Glutamatergic neuron (in vitro differentiated cells): ENCODE data around the gene MRPL23. TPM values are rescaled to one million over a fixed set of nuclear protein-coding genes. Genes with fewer than 3 reads are reported as not detected.

Experiments used
- DNase-seq: peaks from one replicate; pipeline ENCODE4 v3.0.0; 2022
- H3K27ac Mint-ChIP-seq: one replicate; pipeline ENCODE4 v1.8.0; 2020; ENCODE audit warnings: mild to moderate bottlenecking, mixed read lengths, inconsistent platforms; ENCODE audit not compliant: unreplicated experiment
- H3K27me3 Mint-ChIP-seq: one replicate; pipeline ENCODE4 v1.8.0; 2020; ENCODE audit warnings: mild to moderate bottlenecking, moderate library complexity, mixed read lengths, inconsistent platforms; ENCODE audit not compliant: unreplicated experiment
- H3K36me3 Mint-ChIP-seq: one replicate; pipeline ENCODE4 v1.8.0; 2020; ENCODE audit warnings: mild to moderate bottlenecking, mixed read lengths, inconsistent platforms; ENCODE audit not compliant: unreplicated experiment
- H3K4me1 Mint-ChIP-seq: one replicate; pipeline ENCODE4 v1.8.0; 2020; ENCODE audit warnings: mild to moderate bottlenecking, low read depth, mixed read lengths, inconsistent platforms; ENCODE audit not compliant: unreplicated experiment
- H3K4me3 Mint-ChIP-seq: one replicate; pipeline ENCODE4 v1.8.0; 2020; ENCODE audit warnings: mild to moderate bottlenecking, mixed read lengths, inconsistent platforms; ENCODE audit not compliant: unreplicated experiment
- H3K9me3 Mint-ChIP-seq: one replicate; pipeline ENCODE4 v1.8.0; 2020; ENCODE audit warnings: mild to moderate bottlenecking, moderate library complexity, mixed read lengths, inconsistent platforms; ENCODE audit not compliant: unreplicated experiment
- total RNA-seq: library from RNA; stranded (reverse); fragmentation: NEBNext Ultra II Directional; extraction: Animal tissue kit (Norgen Biotek cat#: 25700); gene quantifications from one replicate; pipeline ENCODE4 v1.2.1, GENCODE V29; 2021; ENCODE audit not compliant: unreplicated experiment
- TF ChIP-seq, protein P1 (sequence below): fragments of 200-600 bp; sonication (generic); IDR thresholded peaks from one replicate; pipeline ENCODE4 v1.5.0; 2021; ENCODE audit not compliant: partially characterized antibody, unreplicated experiment

Gene MRPL23
- total RNA-seq, 1 donor from 2014 or later = 27.6 TPM

DNA sequence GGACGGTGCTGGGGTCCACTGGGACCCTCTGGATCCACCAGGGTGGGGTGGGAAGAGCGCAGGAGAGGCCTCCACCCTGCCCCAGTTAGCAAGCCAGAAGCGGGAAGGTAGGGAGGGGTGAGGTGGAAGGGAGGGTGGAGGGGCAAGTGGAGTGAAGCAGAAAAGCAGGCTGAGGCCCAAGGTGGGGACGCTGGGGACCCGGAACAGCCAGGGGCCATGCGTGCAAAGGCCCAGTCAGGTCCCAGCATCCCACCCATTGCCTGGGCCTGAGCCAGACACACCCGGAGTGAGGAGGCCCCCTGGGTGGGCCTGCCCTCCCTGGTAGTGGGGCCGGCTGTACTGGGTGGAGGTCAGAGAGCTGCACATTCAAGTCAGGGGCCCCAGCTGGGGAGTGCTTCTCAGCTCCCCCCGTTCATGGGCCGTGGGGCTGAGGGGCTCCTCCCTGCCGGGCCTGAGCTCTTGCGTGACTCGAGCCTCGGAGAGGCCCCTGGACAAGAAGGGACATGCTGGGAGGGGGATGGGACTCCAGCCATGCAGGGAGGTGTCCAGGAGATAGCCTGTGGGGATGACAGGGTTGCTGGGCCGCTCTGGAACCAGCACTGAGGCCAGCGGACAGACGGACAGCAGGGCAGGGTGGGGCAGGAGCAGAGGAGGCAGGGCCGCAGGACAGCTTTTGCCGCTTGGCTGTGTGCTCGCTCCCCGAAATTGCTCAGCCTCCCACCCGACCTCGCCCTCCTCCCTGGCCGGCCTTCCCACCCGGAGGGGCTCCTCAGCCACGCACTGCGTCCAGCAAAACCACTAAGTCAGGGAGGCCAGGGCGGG lies 19.9 kb upstream of the MRPL23 start:
- no peaks in the 10 kb centered on the region for H3K36me3 Mint-ChIP-seq
- H3K27ac Mint-ChIP-seq = no peak overlapping the region
- no peak overlapping the region for H3K4me3 Mint-ChIP-seq
- TF ChIP-seq, protein P1, sequence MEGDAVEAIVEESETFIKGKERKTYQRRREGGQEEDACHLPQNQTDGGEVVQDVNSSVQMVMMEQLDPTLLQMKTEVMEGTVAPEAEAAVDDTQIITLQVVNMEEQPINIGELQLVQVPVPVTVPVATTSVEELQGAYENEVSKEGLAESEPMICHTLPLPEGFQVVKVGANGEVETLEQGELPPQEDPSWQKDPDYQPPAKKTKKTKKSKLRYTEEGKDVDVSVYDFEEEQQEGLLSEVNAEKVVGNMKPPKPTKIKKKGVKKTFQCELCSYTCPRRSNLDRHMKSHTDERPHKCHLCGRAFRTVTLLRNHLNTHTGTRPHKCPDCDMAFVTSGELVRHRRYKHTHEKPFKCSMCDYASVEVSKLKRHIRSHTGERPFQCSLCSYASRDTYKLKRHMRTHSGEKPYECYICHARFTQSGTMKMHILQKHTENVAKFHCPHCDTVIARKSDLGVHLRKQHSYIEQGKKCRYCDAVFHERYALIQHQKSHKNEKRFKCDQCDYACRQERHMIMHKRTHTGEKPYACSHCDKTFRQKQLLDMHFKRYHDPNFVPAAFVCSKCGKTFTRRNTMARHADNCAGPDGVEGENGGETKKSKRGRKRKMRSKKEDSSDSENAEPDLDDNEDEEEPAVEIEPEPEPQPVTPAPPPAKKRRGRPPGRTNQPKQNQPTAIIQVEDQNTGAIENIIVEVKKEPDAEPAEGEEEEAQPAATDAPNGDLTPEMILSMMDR = no peak
- no peak for DNase-seq
- peaks cover 4% of the 10 kb centered on the region for H3K4me1 Mint-ChIP-seq
- peaks cover 4% of the 10 kb centered on the region for H3K27me3 Mint-ChIP-seq
- H3K9me3 Mint-ChIP-seq = peaks cover 5% of the 10 kb centered on the region

DNA sequence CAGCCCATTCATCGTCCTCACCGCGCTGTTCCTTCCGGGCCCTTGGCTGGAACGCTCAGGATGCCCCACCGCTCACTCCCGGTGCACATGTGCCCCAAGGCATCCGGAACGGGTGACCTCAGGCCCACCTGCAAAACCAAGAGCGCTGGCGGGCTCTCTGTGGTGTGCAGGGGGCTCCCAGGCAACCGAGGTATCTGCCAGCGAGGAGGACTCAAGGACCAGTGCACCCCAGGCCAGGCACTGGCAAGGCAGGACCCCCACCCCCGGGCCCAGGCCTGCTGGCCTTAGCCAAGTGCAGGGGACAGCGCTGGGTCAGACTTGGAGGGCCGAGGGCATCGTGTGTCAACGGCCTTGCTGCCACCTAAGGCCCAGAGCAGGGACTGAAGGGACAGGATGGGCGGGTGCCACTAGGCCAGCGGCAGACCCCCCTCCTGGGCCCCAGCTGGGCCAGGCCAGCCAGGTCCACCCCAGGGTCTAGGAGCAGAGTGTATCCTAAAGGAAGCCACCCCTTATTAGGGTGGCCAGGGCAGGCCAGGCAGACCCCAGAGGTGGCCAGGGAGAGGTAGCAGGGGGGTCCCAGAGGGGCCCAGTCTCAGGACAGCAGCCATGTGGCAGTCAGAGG lies 19.2 kb upstream of the MRPL23 start:
- Mint-ChIP-seq H3K4me3 (no peak overlapping the region), H3K9me3 (peaks cover 3% of the 10 kb centered on the region), H3K27ac (no peak overlapping the region), H3K36me3 (no peaks in the 10 kb centered on the region), H3K27me3 (peaks cover 4% of the 10 kb centered on the region), H3K4me1 (peaks cover 4% of the 10 kb centered on the region)
- TF ChIP-seq, protein P1 = no peak
- no peak for DNase-seq

DNA sequence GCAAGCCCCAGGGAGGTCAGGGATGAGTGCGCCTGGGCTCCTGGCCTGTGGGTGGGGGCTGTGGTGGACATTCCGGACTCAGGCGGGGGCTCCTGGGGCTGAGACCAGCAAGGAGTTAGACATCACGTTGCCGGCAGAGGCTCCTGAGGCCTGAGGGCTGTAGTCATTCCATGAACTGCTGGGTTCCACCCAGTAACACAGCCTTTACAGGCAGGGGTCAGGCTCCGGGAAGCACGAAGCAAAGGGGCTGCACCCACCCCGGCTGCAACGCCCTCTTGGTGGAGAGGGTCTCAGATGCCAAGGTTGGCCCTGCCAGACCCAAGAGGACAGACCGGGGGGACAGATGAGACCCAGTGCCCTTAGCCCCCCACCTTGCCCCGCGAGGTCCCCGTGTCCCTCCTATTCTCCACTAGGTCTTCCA lies 18.7 kb upstream of the MRPL23 start:
- no peak overlapping the region for H3K27ac Mint-ChIP-seq
- no peak overlapping the region for H3K4me3 Mint-ChIP-seq
- H3K4me1 Mint-ChIP-seq = peaks cover 4% of the 10 kb centered on the region
- peaks cover 4% of the 10 kb centered on the region for H3K27me3 Mint-ChIP-seq
- TF ChIP-seq, protein P1 = no peak
- peak; percentile 12 for DNase-seq
- peaks cover 3% of the 10 kb centered on the region for H3K9me3 Mint-ChIP-seq
- H3K36me3 Mint-ChIP-seq = no peaks in the 10 kb centered on the region

DNA sequence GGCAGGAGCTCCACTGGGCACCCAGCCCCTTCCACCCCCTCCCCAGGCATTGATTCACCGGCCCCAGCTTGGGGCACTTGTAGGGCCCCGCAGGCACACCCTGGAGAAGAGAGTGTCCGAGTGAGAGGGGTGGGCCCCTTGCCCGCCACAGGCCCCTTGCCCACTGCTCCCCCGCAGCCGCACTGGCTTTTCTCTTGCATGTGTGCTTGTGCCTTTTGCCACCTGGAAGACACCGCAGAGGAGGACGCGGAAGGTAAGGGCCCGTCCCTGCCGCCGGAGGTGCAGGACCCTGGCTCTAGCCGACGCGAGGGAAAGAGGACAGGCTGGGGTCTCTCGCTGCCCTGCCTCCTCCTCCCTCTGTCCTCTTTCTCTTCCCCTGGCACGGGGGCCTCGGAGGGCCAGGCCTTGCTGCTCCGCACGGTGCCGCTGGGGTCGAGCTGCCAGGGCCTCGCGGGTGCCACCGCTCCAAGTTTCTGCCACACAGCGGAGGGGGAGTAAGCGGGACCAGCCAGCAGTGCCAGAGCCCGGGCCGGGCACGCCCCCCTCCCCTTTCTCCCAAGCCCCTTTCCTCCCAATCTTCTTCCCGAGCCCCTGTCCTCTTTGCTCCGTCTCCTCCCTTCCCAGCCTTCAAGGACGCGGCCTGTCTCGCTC lies 18.1 kb upstream of the MRPL23 start:
- TF ChIP-seq, protein P1 = no peak
- H3K27ac Mint-ChIP-seq = no peak overlapping the region
- H3K9me3 Mint-ChIP-seq = no peaks in the 10 kb centered on the region
- H3K4me3 Mint-ChIP-seq = no peak overlapping the region
- no peaks in the 10 kb centered on the region for H3K36me3 Mint-ChIP-seq
- peaks cover 4% of the 10 kb centered on the region for H3K4me1 Mint-ChIP-seq
- peaks cover 4% of the 10 kb centered on the region for H3K27me3 Mint-ChIP-seq
- DNase-seq = peak; percentile 13
